ENCODE measurements around the gene GNPAT.

Gene GNPAT

DNA sequence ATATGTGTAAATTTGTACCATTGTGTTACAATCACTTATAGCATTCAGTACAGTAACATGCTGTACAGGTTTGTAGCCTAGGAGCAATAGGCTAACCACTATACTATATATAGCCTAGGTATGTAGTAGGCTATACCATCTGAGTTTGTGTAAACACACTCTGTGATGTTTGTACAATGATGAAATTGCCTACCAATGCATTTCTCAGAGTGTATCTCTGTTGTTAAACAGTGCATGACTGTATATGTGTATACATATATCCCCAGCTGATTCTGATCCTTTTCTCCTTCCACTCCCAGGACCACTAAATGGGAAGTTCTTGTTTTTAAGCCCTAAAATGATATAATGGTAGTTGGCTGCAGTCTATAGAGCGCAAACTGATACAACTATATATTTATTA is 7.8 kb downstream of the GNPAT start:
- DNase-seq = no peak

DNA sequence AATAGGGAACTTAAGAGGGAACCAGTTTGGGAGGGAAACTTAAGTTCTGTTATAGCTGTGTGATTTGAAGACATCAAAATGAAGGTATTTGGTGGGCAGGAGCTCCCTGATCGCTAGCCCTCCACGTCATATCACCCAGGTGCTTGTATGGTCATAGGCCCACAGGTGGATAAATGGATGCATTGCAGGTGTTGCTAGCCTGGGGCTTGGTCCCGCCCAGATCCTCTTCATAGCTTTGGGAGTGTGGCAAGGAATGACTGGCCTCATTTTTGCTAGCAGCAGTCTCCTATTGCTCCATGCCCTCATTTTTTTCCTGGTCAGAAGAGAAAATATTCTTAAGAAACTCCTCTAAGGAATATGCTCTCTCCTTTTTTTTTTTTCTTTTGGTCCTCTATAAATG is 11.3 kb downstream of the GNPAT start:
- no peak for DNase-seq

DNA sequence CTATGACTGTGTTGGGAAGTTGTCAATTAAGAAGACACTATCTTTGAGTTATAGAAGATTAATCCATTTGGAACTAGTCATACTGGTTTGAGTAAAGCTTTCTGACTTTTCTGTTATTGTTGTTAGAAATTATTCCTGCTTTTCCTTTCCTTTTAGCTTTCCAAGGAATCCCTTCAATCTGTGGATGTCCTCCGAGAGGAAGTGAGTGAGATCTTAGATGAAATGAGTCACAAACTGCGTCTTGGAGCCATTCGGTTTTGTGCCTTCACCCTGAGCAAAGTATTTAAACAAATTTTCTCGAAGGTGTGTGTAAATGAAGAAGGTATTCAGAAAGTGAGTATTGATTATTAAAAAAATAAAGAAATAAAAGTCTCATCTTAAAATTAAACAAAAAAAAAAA is 19.3 kb downstream of the GNPAT start:
- DNase-seq = no peak

DNA sequence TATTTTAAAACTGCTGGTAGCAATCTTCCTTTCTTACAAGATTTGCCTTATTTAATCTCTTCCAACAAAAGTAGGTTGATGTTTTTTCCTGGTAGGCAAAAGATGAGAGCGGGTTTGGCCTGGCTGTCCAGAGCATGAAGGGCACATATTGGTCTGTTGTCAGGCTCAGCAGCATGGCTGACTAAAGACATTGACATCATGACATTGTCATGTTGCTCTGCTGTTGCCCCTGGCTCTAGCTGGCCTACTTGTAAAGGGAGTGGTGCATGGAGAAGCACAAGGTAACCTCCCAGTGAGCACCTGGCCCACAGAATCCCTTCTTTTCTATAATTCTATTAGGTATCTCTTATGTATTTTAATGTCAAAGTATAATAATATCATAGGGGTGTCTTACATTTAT is 23.6 kb downstream of the GNPAT start:
- no peak for DNase-seq

DNA sequence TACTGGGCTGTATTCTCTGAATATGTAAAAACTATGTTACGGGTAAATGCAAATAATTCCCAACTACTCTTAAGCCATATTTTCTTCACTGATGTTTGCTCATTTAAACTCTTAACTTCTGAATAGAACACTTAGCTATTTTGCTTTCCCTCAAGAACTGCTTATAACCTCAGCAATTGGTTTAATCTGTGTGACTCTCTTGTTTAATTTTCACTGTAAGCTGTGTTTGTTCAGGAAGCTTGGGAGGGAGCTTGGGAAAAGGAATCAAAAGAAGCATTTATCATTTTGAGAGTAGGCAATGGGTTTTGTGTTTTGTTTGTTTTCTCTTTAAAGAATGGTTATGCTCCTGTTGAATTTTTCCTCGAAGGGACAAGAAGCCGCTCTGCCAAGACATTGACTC is 24.4 kb downstream of the GNPAT start:
- DNase-seq = no peak

DNA sequence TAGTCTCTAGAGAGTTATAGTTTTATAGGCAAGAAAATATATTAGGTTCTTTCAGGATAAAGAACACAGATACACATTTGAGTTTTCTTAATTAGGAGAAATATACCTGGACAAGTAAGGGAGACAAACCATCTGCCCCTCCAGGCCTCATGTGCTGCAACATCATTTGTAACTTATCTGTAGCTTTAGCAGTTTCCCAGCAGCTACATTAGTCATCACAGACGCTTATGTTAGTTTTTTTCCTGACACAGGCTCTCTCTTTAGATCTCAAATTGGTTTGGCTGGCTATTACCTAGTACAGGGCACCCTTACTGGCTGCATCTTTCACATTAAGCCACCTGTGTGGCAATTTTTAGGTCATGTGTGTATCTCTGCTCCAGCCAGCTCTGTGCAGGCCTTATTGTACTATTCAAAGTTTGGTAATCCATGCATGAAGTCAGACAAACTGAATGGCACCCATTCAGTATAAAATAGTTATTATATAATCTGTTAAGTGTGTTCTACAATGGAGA is 25.9 kb downstream of the GNPAT start:
- DNase-seq = no peak

DNA sequence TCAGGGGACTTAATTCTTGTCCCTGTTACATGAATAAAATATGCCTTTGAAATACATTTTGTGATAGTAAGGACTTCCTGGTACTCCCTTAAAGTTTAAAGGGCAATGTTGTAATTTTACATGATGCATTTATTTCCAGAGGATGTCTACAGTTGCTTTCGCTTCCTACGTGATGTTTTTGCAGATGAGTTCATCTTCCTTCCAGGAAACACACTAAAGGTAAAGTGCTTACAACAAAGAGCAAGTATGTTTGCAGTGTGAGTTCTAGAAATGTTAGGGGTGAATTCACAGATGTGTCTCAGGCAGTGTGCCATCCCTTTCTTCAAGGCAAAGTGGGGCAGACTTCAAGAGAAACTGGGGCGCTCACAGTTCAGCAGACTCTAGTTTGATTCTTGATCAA is 31.2 kb downstream of the GNPAT start:
- DNase-seq = no peak

DNA sequence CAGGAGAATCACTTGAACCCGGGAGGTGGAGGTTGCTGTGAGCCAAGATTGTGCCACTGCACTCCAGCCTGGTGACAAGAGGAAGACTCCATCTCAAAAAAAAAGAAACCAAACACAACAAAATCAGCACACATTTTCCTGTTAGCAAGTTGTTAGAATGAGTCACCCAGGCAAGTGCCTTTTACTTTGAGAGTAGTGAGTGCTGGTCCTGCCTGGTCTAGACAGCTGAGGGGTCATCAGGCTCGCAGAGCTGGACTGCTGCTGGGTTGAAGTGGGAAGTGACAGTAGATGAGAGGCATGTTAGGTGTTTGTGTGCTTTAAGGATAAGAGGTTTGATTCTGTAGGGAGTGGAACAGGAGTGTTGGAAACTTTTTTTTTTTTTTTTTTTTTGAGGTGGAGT is 31.9 kb downstream of the GNPAT start:
- DNase-seq = no peak

DNA sequence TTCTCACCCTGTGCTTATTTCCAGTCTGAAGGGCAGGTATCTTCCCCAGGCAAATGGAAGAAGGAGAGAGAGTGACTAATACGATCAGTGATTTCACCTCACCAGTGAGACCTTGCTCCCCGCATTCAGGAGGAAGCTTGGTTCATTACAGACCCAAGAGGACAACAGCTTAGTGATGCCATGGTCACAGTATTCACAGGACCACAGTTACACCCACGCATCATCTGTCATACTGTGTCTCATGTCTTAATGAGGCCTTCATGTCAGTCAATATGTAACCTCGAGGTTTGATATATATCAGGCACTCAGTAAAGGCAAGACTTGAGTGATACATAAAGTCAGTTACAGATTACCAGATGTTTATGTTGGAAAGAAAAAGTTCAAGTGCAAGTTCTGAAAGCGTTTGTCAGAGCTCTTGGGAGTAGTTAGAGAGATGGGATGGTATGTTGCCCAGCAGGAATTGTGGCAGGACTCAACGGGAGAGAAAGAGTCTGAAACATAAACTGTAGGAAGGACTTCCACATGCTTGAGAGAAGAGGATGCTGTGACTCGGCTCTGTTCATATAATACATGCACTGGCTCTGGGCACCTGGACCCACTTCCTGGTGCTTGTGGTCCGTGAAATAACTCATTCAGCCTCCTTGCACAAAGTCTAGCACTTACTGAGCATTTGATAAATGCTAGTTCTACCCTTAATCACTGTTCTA is 33.3 kb downstream of the GNPAT start:
- no peak for DNase-seq

DNA sequence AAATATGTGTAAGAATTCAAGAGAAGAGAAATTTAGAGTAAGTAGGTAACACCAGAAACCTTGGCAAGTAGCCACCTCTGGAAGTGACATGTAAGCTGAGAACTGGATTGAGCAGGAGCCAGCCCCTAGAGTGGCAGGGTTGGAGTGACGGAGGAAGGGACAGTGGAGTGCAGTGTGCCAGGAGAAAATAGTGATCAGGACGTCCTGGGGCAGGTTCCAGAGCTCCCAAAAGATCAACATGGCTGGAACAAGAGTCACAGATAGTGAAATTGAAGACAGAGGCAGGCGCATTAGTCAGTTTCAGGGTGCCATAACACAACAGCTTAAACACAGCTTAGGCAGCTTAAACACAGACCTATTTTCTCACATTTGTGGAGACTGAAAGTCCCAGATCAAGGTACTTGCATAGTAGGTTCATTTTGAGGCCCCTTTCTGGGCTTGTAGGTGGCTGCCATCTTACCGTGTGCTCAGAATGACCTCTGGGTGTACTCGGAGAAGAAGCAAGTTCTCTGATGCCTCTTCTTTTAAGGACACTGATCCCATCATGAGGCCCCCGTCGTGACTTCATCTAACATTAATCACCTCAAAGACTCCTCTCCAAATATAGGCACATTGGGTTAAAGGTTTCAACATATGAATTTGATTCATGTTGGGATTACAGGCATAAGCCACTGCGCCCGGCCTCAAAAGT is 37.2 kb downstream of the GNPAT start:
- DNase-seq = no peak

DNA sequence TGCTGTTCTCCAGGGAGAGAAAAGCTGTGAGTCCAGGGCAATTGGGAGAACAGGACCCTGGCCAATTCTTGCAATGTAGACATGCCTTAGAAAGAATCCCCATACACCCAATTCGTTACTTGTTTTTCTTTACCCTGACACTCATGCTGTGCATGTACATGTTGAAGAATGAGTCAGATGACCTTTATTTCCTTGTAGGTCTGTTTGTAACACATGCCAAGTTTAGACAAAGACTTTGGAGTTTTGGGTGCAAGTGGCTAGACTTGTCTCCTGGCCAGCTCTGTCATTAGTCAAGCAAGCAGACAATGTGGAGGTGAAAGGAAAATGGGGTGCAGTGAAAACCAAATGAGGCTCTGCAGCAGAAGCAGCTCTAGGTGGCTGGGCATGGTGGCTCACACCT is 38.1 kb downstream of the GNPAT start:
- DNase-seq = no peak

DNA sequence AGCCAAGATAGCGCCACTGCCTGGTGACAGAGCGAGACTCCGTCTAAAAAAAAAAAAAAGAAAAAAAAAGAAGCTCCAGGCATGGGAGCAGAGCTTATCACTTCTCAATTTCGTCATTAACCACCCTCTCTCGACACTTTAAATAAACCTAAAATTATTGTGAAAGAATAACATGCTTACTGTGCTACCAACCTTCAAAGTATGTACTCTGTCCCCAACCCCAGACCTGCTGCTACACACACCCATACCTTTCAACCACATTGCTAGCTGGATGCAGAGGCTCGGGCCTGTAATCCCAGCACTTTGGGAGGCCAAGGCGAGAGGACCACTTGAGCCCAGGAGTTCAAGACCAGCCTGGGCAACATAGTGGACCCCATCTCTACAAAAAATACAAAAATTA is 38.7 kb downstream of the GNPAT start:
- DNase-seq = no peak

DNA sequence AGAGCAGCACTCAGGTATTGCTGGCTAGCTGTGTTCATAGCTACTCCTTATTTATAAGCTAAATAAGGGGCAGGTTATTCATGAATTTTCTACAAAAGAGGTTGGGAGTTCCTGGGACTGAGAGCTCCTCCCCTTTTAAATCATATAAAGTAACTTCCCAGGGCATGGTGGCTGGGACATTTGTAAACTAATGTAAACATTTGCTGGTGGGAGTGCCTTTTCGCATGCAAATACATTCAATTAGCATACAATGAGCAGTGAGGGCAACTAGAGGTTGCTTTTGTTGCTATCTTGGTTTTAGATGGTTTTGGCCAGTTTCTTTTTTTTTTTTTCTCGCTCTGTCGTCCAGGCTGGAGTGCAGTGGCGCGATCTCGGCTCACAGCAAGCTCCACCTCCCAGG is 43.4 kb downstream of the GNPAT start:
- no peak for DNase-seq

DNA sequence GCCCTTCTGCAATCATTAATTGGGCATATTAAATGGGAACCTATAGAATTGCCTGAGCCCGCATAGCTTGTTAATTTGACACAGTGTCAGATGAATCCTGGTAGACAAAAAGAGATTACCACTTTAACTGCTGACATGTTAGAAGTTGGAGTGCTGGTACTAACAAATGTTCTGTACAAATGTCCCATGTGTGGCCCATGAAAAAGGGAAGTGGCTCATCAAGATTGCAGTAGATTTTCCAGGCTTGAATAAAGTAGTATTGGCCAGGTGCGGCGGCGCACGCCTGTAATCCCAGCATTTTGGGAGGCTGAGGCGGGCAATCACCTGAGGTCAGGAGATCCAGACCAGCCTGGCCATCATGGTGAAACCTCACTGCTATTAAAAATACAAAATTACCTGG is 45.6 kb downstream of the GNPAT start:
- no peak for DNase-seq

DNA sequence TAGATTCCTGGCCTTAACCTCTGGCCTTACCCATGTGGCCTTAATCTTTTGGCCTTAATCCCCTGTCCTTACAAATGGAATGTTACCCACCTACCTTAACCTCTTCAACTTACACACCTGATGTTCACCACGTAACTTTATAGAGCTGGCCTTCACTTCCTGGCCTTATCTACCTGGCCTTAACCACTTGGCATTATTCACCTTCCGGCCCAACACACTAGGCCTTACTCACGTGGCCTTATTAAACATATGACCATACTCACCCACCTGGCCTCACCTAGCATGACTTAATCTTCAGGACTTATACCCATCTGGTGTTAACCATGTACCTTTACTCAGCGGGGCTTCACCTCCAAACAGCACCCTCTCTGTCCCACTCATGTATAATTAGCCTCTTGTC is 54.9 kb downstream of the GNPAT start:
- DNase-seq = no peak

DNA sequence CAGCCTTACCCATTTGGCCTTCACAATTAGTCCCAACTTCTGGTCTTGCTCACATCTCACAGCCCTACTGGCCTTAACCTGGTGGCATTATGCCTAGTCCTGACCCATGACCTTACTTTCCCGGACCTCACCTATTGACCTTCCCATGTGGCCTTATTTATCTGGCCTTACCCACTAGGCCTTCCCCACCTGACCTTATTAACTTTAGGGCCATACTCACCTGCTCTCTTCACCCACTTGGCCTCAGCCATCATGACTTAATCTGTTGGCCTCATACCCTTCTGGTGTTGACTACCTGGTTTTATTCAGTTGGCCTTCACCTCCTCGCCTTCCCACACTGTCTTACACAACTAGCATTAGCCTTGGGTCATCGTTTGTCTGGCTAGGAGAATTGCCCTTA is 61.0 kb downstream of the GNPAT start:
- DNase-seq = no peak

DNA sequence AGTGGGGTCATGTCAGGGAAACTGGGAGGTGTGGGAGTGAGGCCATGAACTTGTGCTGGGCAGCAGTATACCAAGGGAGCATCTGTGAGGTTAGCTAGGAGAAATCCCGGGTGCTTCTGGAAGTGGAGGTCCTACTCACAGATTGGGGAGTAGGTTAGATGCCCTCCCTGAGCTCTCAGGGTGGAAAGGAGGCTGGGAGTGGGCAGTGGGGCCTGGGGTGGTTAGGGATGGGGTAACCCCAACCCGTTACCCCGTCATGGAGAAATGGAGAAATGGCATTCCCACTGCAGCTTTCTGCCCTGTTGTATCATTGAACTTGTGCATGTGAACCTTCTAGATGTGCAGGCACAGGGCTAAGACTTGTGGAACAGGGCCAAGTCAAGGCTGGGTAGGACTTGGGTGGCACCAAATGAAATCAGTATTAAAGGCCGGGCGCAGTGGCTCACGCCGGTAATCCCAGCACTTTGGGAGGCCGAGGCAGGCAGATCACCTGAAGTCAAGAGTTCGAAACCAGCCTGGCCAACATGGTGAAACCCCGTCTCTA is 69.5 kb downstream of the GNPAT start:
- no peak for DNase-seq

DNA sequence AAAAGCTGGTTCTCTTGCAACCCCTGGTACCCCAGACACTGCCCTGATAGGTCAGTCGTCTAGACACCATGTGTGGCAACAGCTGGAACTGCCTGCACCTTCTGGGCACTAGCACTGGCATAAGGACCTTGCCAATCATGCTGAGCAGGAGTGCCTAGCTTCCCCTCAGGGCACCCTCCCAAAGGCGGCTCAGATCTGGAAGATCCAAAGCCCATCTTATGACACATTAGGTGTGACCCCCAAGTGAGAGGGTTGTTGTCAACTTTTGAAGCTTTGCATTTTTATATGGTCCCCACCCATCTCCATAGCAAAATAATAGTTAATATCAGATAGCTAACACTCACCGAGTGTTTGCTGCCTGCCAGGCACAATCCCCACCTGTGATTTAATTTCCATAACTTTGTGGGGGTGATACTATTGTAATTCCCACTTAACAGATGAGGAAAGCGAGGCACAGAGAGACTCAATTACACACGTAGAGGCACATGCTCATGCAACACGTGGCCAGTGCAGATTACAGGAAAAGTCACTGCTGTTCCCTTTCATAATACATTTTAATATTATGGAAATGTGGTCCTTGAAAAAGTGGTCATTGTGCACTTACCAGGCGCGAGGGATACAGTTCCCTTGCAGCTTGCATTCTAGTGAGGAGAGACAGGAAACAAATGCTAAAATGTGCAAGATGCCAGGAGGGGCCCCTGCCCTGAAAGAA is 70.9 kb downstream of the GNPAT start:
- no peak for DNase-seq

DNA sequence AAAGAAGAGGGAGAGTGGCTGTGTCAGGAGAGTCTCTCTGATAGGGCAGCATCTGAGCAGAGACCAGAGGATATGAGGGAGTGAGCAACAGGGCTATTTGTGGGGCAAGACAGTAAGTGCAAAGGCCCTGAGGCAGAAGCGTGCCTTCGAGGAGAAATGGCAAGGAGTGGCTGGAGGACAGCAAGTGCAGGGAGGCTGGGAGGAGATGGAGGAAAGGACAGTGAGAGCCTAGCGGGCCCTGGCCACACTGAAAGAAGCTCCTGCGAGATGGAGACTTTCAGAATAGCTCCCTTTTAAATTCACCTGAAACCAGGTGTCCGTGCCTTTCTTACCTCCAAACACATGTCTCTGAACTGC is 71.4 kb downstream of the GNPAT start:
- no peak for DNase-seq

DNA sequence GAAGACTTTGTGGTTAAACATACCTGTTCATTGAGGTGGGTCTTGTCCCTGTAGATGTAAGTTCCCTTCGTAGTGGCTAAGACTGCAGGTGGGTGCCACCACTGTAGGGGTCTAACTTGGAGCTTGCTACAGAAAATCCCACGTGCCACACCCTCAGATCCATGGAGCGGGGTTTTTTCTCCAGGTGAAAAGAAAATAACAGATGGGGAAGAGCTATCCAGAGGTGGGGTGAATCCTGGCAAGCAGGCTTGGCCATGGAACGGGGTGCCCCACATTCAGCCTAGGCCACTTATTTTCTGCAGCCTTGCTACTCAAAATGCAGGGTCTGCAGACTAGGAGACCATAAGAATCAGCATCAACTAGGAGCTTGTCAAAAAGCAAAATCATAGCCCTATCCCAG is 72.6 kb downstream of the GNPAT start:
- DNase-seq = no peak

DNA sequence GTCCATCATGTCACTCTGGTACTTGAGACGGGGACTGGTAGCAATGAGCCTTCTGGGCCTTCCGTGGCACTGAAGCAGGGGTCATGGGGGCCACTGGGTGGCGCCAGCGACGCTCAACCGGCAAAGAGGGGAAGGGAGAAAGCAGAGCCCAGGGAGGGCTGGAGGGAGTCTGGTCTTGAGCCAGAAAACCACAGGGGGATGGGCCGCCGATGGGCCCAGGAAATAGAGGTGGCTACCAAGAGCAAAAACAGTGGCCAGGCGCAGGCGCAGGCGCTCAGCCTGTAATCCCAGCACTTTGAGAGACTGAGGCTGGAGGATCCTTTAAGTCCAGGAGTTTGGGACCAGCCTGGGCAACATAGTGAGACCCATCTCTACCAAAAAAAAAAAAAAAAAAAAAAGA is 74.9 kb downstream of the GNPAT start:
- no peak for DNase-seq

DNA sequence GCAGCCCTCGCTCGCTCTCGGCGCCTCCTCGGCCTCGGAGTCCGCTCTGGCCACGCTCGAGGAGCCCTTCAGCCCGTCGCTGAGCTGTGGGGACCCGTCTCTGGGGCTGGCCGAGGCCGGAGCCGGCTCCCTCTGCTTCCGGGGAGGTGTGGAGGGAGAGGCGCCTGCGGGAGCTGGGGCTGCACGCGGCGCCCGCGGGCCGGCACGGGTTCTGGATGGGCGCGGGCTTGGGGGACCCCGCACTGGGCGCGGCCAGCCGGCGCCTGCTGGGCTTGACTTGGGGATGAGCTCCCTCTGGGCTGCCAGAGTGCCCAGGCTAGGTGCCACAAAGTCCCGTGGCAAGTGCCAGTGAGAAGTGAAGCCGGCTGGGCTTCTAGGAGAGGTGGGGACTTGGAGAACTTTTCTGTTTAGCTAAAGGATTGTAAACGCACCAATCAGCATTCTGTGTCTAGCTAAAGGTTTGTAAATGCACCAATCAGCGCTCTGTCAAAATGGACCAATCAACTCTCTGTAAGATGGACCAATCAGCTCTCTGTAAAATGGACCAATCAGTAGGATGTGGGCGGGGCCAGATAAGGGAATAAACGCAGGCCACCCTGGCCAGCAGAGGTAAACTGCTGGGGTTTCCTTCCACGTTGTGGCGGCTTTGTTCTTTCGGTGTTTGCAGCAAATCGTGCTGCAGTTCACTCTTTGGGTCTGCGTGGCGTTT is 76.4 kb downstream of the GNPAT start:
- no peak for DNase-seq

DNA sequence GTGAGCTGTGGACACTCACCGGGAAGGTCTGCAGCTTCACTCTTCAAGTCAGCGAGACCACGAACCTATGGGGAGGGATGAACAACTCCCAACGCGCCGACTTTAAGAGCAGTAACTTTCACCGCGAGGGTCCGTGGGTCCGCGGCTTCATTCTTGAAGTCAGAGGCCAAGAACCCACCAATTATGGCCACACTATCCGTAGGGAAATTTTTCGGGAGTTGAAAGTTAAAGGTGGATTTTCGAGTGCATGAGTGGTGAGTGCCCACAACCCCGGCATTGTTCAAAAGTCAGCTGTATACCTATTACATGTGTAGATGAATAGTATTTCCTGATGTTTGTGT is 77.0 kb downstream of the GNPAT start:
- DNase-seq = no peak

DNA sequence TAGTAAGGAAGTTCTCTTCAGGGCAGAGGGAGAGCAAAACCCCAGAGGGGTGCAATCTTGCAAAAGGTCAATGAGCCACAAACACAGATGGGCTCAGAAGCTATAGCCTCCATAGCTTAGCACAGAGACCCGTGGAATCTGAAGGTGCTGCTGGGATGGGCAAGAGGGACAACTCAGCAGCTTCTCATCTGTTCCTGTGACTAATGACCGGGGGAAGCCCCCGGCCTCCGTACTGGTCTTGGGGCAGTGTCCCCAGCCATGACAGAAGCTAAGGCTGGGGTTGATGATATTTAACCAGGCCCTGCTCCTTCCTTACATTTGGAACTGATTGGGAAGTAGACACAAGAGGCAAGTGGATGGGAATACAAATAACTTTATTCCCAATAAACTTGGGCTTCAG is 77.6 kb downstream of the GNPAT start:
- DNase-seq = no peak

Measured in SHP77 treated with DMSO at 0.1 percent for 48 hours (cell line).